Measurements from ENCODE around the gene BNIP5.
A peak's percentile ranks its signal among the peaks of the same experiment; 100 is the strongest.

BNIP5 gene

GRCh38 chr6:36336779-36337241 is at the start of gene BNIP5:
TSS of gene BNIP5 (minus strand) at chr6:36336888. CDS start at chr6:36330690, 6,198 bp downstream.
- Mint-ChIP-seq H3K27ac (no peak within 1 kb of the TSS), H3K36me3 (no peaks in the 10 kb centered on the region), H3K4me1 (peaks cover 12% of the 10 kb centered on the region), H3K9me3 (no peaks in the 10 kb centered on the region), H3K4me3 (no peak within 1 kb of the TSS), H3K27me3 (peaks cover 14% of the 10 kb centered on the region)

- H3K9me3 Mint-ChIP-seq = no peaks in the 10 kb centered on the region
- peaks cover 33% of the 10 kb centered on the region for H3K4me1 Mint-ChIP-seq
- H3K27ac Mint-ChIP-seq = no peak overlapping the region
- H3K27me3 Mint-ChIP-seq = no peaks in the 10 kb centered on the region
- no peaks in the 10 kb centered on the region for H3K36me3 Mint-ChIP-seq
- no peak overlapping the region for H3K4me3 Mint-ChIP-seq
Measured at GRCh38 chr6:36384095-36384494, 47.4 kb upstream of the BNIP5 start.

- Mint-ChIP-seq H3K4me1 (peaks cover 33% of the 10 kb centered on the region), H3K27me3 (no peaks in the 10 kb centered on the region), H3K9me3 (no peaks in the 10 kb centered on the region), H3K36me3 (no peaks in the 10 kb centered on the region), H3K27ac (no peak overlapping the region), H3K4me3 (no peak overlapping the region)
Measured at GRCh38 chr6:36383606-36384005, 46.9 kb upstream of the BNIP5 start.

GRCh38 chr6:36382976-36383375 is 46.3 kb upstream of the BNIP5 start:
- no peaks in the 10 kb centered on the region for H3K36me3 Mint-ChIP-seq
- peaks cover 28% of the 10 kb centered on the region for H3K4me1 Mint-ChIP-seq
- H3K27ac Mint-ChIP-seq = no peak overlapping the region
- no peaks in the 10 kb centered on the region for H3K9me3 Mint-ChIP-seq
- H3K4me3 Mint-ChIP-seq = no peak overlapping the region
- H3K27me3 Mint-ChIP-seq = no peaks in the 10 kb centered on the region

- no peaks in the 10 kb centered on the region for H3K9me3 Mint-ChIP-seq
- no peak overlapping the region for H3K27ac Mint-ChIP-seq
- peaks cover 21% of the 10 kb centered on the region for H3K4me1 Mint-ChIP-seq
- H3K36me3 Mint-ChIP-seq = no peaks in the 10 kb centered on the region
- H3K27me3 Mint-ChIP-seq = no peaks in the 10 kb centered on the region
- no peak overlapping the region for H3K4me3 Mint-ChIP-seq
Measured at GRCh38 chr6:36381502-36382389, 45.1 kb upstream of the BNIP5 start.

- Mint-ChIP-seq H3K27me3 (no peaks in the 10 kb centered on the region), H3K4me3 (no peak overlapping the region), H3K4me1 (peaks cover 9% of the 10 kb centered on the region), H3K9me3 (no peaks in the 10 kb centered on the region), H3K36me3 (no peaks in the 10 kb centered on the region), H3K27ac (no peak overlapping the region)
Measured at GRCh38 chr6:36380166-36380565, 43.5 kb upstream of the BNIP5 start.

GRCh38 chr6:36378936-36379335 is 42.2 kb upstream of the BNIP5 start:
- Mint-ChIP-seq H3K27ac (no peak overlapping the region), H3K9me3 (no peaks in the 10 kb centered on the region)

GRCh38 chr6:36378243-36378920 is 41.7 kb upstream of the BNIP5 start:
- no peak overlapping the region for H3K4me3 Mint-ChIP-seq
- peak overlapping the region; percentile 38 for H3K27ac Mint-ChIP-seq
- H3K4me1 Mint-ChIP-seq = peaks cover under 1% of the 10 kb centered on the region
- no peaks in the 10 kb centered on the region for H3K9me3 Mint-ChIP-seq
- no peaks in the 10 kb centered on the region for H3K27me3 Mint-ChIP-seq
- H3K36me3 Mint-ChIP-seq = no peaks in the 10 kb centered on the region

More at GRCh38 chr6:36378936-36379335, 42.2 kb upstream of the BNIP5 start:
- Mint-ChIP-seq H3K4me3 (no peak overlapping the region), H3K4me1 (peaks cover 6% of the 10 kb centered on the region), H3K27me3 (no peaks in the 10 kb centered on the region), H3K36me3 (no peaks in the 10 kb centered on the region)

- Mint-ChIP-seq H3K27me3 (no peaks in the 10 kb centered on the region), H3K4me1 (no peaks in the 10 kb centered on the region), H3K9me3 (no peaks in the 10 kb centered on the region), H3K36me3 (peaks cover 2% of the 10 kb centered on the region), H3K27ac (no peak overlapping the region), H3K4me3 (no peak overlapping the region)
Measured at GRCh38 chr6:36377594-36377993, 40.9 kb upstream of the BNIP5 start.

GRCh38 chr6:36376742-36377141 is 40.1 kb upstream of the BNIP5 start:
- Mint-ChIP-seq H3K4me3 (no peak overlapping the region), H3K27ac (no peak overlapping the region), H3K36me3 (peaks cover 7% of the 10 kb centered on the region), H3K9me3 (no peaks in the 10 kb centered on the region), H3K27me3 (no peaks in the 10 kb centered on the region), H3K4me1 (no peaks in the 10 kb centered on the region)

- H3K27ac Mint-ChIP-seq = no peak overlapping the region
- H3K4me1 Mint-ChIP-seq = no peaks in the 10 kb centered on the region
- H3K4me3 Mint-ChIP-seq = no peak overlapping the region
- H3K9me3 Mint-ChIP-seq = no peaks in the 10 kb centered on the region
- H3K27me3 Mint-ChIP-seq = no peaks in the 10 kb centered on the region
- peaks cover 7% of the 10 kb centered on the region for H3K36me3 Mint-ChIP-seq
Measured at GRCh38 chr6:36376183-36376582, 39.5 kb upstream of the BNIP5 start.

- H3K4me3 Mint-ChIP-seq = no peak overlapping the region
Measured at GRCh38 chr6:36375644-36376155, 39.0 kb upstream of the BNIP5 start.

GRCh38 chr6:36374972-36375371 is 38.3 kb upstream of the BNIP5 start:
- H3K27me3 Mint-ChIP-seq = no peaks in the 10 kb centered on the region
- H3K27ac Mint-ChIP-seq = no peak overlapping the region
- no peaks in the 10 kb centered on the region for H3K9me3 Mint-ChIP-seq
- H3K4me1 Mint-ChIP-seq = no peaks in the 10 kb centered on the region
- H3K4me3 Mint-ChIP-seq = no peak overlapping the region
- H3K36me3 Mint-ChIP-seq = peaks cover 7% of the 10 kb centered on the region

More at GRCh38 chr6:36375644-36376155, 39.0 kb upstream of the BNIP5 start:
- no peak overlapping the region for H3K27ac Mint-ChIP-seq
- no peaks in the 10 kb centered on the region for H3K9me3 Mint-ChIP-seq
- H3K4me1 Mint-ChIP-seq = no peaks in the 10 kb centered on the region
- H3K27me3 Mint-ChIP-seq = no peaks in the 10 kb centered on the region
- peaks cover 7% of the 10 kb centered on the region for H3K36me3 Mint-ChIP-seq

GRCh38 chr6:36374194-36374593 is 37.5 kb upstream of the BNIP5 start:
- Mint-ChIP-seq H3K9me3 (no peaks in the 10 kb centered on the region), H3K36me3 (peaks cover 7% of the 10 kb centered on the region), H3K27me3 (no peaks in the 10 kb centered on the region), H3K4me1 (no peaks in the 10 kb centered on the region), H3K27ac (no peak overlapping the region), H3K4me3 (no peak overlapping the region)

GRCh38 chr6:36373368-36374019 is 36.8 kb upstream of the BNIP5 start:
- no peaks in the 10 kb centered on the region for H3K27me3 Mint-ChIP-seq

More at GRCh38 chr6:36373368-36374019, 36.8 kb upstream of the BNIP5 start:
- Mint-ChIP-seq H3K4me1 (no peaks in the 10 kb centered on the region), H3K27ac (no peak overlapping the region), H3K4me3 (no peak overlapping the region), H3K36me3 (peaks cover 7% of the 10 kb centered on the region), H3K9me3 (no peaks in the 10 kb centered on the region)

Measured in activated naive CD4-positive, alpha-beta T cell treated with anti-CD3 and anti-CD28 coated beads, Interleukin-2, amount 50 U/mL, for 24 hours (primary cell).